G401 (cell line): ENCODE measurements around the gene GPR143. TPM values are rescaled to one million over a fixed set of nuclear protein-coding genes. Genes with fewer than 3 reads are reported as not detected.
"Not testable (repeated sequence)": the region's sequence is repeated elsewhere in the genome, so short reads cannot be mapped to it uniquely, and the experiment has no call there.

Experiments used
- DNase-seq: peaks from one replicate; pipeline ENCODE4 v3.0.0-alpha.2; 2015; ENCODE audit warnings: low spot score
- in situ Hi-C: cut with HindIII; loops from 2 replicates; pipeline ENCODE4 v1.10.0; 2016; ENCODE audit warnings: low sequenced_read_pairs, mixed read lengths
- total RNA-seq: library from RNA; depleted of rRNA; stranded (reverse); fragments of >200 nt; shearing (Covaris generic); gene quantifications from 2 replicates; pipeline ENCODE4 v1.2.3, GENCODE V29; 2014; rRNA removed

The GPR143 gene
- total RNA-seq, result 0.31 TPM in 1 of 2 replicates, not detected in the other

- in situ Hi-C loops, result no loop called here
- DNase-seq, result peak; percentile 0
Measured at GRCh38 chrX:9765737-9766097, at the start of gene GPR143. Gene GPR143, minus strand, starts transcription at chrX:9765847. Its CDS starts 30 bp downstream, at chrX:9765817.

GRCh38 chrX:9811086-9811485 is 45.4 kb upstream of the GPR143 start:
- in situ Hi-C loops, DNase-seq: not testable (repeated sequence)

- in situ Hi-C loops, DNase-seq: not testable (repeated sequence)
Measured at GRCh38 chrX:9809876-9810275, 44.2 kb upstream of the GPR143 start.

DNA sequence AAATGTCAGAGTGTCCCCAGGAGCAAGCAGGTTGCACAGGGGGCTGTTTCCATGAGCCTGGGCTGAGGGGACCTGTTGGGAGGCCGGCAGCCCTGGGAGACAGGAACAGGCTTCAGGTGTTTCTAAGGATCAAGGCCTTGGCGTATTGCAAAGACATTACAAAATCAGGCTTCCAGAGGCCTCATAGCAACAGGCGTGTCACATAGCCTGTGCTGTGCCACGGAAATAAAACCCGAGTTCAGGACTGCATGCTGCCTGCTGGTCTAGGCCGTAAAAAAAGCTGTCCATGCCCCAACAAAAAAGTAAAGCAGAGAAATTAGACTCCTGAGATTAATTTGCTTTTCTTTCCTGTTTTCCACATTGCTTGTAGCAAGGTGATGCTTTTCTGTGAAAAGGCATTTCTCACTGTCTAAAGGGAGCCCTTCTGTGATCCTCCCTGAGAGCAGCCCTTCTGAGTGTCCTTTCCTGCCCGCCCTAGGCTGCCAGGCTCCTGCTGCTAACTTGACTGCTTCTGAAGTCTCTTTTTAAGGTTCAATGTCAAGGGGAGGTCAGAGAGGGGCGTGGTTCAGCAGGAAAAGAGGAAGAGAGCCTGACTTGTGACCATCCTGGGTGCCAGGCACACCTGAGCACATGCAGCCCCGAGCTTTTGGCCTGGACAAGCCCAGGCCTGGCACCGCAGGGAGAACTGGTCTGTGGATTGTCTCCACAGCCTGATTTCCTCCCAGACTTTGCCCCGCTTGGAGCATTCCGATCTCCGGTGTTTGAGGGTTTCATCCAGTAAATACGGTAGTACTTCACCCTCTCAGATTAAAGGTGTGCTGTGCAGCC is 41.9 kb upstream of the GPR143 start:
- no peak for DNase-seq
- in situ Hi-C loops, result no loop called here

- DNase-seq, result no peak
- in situ Hi-C loops, result no loop called here
Measured at GRCh38 chrX:9805956-9806355, 40.3 kb upstream of the GPR143 start.

GRCh38 chrX:9804444-9804843 is 38.8 kb upstream of the GPR143 start:
- in situ Hi-C loops, result no loop called here
- no peak for DNase-seq

DNA sequence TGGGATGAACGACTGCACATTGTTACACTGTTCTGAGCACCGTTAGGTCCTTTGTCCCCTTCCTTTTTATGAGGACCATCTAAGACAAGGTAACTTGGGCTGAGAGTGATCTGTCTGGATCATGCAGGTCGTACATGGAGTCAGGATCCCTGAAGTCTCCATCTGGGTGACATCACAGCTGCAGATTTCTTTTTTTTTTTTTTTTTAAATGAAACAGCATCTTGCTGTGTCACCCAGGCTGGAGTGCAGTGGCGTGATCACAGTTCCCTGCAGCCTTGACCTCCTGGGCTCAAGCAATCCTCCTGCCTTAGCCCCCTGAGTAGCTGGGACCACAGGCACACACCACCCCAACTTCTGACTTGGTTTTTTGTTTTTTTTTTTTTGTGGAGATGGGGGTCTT is 37.1 kb upstream of the GPR143 start:
- no peak for DNase-seq
- in situ Hi-C loops, result no loop called here

DNA sequence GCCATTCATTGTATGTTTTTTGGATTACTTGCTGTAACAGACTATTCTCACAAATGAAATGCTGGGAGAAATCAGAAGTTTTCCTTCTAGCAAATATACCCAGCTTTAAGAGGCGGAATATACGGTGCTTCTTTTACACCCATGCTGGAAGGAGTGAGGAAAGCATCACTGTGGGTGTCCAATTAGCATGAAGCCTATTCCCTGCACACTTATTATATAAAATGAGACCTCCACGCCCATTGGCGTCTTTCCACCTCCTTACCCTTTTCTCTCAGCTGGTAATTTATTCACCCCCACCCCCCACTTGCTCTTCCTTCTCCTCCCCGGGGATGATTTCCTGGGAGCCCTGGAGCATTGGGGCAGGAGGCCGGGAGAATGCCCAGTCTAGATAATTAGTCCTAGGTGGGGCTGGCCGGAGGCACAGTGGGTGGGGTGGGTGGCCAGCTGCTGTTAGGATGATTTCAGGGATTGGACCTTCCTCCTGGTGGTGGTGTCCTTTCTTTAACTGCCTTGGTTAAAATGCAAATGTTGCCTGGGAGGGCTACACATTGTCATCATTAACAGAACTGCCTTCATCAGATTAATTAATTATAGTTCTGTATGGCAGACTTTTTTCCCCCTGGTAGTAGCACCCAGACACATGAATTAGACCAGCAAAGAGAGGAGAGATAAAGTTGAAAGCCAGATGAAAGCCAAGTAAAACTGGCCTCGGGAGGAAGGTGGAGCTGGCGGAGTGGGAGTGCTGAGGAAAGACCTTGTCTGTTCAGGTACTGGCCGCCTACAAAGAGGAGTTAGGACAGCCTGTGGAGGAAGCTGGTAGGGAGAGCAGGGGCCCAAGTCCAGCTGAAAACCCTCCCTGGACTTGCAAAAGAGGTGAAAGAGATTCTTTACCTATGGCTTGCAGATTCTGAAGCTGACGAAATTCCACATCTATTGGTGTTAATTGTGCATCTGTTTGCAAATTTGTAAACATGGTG is 32.0 kb upstream of the GPR143 start:
- DNase-seq, result no peak
- in situ Hi-C loops, result no loop called here

- no peak for DNase-seq
- in situ Hi-C loops, result no loop called here
Measured at GRCh38 chrX:9794495-9794894, 28.8 kb upstream of the GPR143 start.

DNA sequence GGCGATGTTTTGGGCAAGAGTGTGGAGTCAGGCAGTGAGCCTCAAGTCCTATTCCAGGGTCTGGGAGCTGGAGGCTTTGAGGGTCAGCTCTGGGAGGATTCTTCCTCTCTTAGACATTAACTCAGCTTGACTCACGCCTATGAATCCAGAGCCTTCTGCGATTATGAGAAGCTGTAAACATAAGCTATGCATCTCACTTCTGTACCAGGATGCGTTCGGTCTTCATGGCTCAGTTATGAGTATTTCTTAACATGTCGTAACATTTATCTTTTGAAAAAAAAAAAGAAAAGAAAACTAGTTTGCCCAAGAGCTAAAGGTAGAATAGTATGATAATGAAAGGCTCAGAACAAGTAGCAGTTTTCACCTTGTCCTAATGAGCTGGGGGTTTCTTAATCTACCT is 25.2 kb upstream of the GPR143 start:
- no peak for DNase-seq
- in situ Hi-C loops, result no loop called here

GRCh38 chrX:9789555-9789954 is 23.9 kb upstream of the GPR143 start:
- DNase-seq, result no peak
- in situ Hi-C loops, result no loop called here

- DNase-seq, result no peak
- in situ Hi-C loops, result no loop called here
Measured at GRCh38 chrX:9788911-9789310, 23.3 kb upstream of the GPR143 start.

DNA sequence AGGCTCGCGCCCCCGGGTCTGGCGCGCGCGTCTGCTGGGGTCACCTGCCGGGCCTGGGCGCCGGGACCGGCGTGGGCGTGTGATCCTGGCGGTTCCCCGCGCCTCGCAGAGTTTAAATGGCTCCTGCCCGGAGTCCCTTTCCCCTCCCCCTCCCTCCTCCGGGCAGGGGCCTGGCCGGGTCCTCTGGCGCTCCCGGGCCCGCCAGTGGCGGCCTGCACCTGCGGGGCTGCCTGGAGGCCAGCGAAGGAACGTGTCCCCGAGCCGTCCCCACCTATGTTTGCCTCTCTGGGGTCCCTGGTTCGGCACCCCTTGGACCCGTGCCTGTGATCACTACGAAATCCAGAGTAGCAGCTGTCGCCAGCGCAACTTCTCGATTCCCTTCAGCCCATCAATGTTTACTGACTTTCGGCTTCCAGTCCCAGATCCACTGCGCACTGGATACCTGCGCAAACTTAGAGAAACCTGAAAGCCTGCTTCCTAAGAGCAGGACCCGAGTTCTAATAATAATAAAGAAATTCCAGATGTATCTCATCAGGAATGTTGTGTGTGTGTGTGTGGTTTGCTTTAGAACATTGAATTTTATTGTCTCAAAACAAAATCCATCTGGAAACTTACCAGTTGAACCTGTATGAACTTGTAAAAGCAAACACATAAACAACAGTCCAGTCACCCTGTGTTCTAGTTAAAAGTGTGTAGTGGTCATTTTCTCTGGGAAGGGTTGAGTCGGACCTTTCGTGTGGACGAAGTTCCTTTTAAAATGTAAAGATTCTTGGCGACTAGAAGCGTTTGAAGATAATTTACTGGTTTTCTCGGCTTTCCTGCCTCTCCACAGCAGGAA is 21.4 kb upstream of the GPR143 start:
- DNase-seq, result no peak
- in situ Hi-C loops, result no loop called here

DNA sequence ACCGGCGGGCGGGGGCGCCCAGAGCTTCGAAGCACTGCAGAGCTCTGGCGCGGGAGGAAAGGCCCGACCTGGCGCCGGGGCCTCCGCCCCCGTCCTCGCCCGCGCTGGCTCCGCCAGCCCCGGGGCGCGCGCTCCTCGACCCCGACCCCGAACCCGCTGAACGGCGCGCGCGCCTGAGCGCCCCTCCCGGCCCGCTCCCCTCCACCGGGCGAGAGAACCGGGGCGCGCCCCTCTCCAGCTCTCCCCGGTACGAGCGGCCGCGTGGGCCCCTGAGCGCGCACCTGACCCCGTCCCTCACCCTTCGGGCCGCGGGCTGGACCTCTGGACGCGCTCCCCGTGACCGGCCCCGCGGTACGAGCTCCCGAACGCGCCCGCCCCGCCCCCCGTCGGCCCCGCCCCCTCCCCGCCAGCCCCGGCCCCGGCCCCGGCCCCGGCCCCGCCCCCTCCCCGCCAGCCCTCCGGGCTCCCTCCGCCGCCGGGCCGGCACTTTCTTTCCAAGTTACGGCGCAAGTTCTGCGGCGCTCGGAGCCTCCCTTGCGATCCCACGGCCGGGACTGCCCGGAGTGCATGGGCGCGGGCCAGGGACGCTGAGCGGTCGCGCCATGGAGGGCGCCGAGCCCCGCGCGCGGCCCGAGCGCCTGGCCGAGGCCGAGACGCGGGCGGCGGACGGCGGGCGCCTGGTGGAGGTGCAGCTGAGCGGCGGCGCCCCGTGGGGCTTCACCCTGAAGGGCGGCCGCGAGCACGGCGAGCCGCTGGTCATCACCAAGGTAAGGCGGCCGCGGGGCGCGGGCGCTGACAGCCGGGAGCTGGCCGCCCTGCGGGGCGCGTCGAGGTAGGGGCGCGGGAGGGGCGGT is 20.5 kb upstream of the GPR143 start, which contains the start of gene SHROOM2:
Gene SHROOM2 (plus strand): TSS at position 486 of the 854 bp plus-strand sequence. CDS start 117 bp downstream, at position 603.
- in situ Hi-C loops, result no loop called here
- no peak for DNase-seq

DNA sequence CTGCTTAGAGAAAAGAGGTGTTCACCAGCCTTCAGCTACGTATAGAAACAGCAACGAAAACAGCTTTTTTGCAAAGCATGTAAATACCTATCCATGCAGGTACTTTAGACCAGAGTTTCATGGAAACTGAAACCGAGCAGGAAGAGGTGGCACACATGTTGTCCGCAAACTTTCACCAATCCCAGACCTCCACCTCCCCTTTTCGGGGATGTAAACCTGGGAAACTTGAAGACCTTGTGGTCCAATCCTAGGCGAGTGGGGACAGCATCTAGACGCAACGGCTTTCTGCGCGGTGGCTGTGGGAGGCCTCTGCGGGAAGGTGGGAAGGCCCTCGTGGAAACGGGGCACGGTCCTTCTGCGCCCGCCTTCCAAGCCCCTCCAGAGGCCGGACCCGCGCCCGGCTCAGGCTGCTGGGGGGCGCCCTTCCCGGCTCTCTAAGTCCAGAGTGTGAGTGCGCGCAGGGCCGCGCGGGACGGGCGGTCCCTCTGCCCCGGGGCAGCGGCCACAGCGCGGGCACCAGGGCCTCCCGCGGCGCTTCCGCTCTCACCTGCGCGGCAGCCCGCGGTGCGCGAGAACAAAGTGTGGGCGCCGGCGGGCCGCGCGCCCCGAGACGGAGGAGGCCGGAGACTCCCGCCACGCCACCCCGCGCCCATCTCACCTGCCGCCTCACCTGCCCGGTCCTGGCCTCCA is 19.8 kb upstream of the GPR143 start:
- in situ Hi-C loops, result no loop called here
- no peak for DNase-seq

DNA sequence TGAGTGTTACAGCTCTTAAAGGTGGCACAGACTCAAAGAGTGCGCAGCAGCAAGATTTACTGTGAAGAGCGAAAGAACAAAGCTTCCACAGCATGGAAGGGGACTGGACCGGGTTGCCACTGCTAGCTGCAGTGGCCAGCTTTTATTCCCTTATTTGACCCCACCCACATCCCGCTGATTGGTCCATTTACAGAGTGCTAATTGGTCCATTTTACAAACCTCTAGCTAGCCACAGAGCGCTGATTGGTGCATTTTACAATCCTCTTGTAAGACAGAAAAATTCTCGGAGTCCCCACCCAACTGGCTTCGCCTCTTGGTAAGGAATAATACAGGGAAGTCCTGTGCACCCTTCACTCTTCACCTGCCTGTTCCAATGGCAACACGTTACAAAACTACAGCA is 18.7 kb upstream of the GPR143 start:
- in situ Hi-C loops, result no loop called here

DNA sequence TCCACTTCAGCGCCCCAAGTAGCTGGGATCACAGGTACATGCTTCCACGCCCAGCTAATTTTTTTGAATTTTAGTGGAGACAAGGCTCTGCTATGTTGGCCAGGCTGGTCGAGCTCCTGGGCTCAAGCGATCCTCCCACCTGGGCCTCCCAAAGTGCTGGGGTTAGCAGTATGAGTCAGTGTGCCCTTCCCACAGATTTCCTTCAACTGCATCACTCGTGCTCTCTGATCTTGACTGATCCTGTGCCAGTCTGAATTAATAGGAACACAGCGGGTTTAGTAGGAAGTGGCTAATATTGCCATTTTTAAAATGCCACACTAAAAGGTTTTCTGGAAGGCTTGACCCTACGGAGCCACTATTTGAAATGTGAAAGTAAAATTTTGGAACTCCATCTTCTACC is 16.3 kb upstream of the GPR143 start:
- DNase-seq, result no peak

More for the DNA sequence above, 18.7 kb upstream of the GPR143 start:
- DNase-seq, result no peak

DNA sequence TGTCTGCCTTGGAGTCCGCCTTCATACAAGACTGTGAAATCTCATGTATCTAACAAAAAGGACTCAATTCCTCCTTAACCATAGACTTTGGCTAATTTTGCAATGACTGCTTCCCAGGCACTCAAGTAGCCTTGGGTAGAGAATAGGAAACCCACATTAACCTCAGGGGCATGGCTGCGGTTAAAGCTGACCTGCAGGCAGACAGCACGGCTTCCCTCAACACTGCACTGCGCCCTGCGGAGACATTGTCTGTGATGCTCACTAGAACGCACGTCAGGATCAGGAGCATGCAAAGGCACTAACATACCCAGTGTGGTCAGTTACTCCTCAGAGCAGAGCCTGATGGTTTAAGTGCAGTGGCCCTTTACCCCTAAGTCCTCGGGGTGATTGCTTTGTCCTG is 10.3 kb upstream of the GPR143 start:
- no peak for DNase-seq
- in situ Hi-C loops, result no loop called here

More for the DNA sequence above, 16.3 kb upstream of the GPR143 start:
- in situ Hi-C loops, result no loop called here
